SK-N-MC (cell line): ENCODE data around the gene C19orf73.
"Not testable (repeated sequence)": the region's sequence is repeated elsewhere in the genome, so short reads cannot be mapped to it uniquely, and the experiment has no call there.

Experiments
- EZH2 ChIP-seq: fragments of 200-600 bp; sonication (generic); IDR thresholded peaks from one replicate; pipeline ENCODE4 v1.6.1; 2017; ENCODE audit warnings: antibody characterized with exemption
- FOXP2 ChIP-seq: optimal IDR thresholded peaks from 2 replicates; pipeline ENCODE3; 2011; ENCODE audit warnings: mild to moderate bottlenecking, moderate library complexity; ENCODE audit not compliant: insufficient read depth; ENCODE audit errors: extremely low read length, control extremely low read depth
- POLR2AphosphoS5 ChIP-seq: IDR thresholded peaks from 2 replicates; pipeline ENCODE4 v1.6.1; 2012; ENCODE audit warnings: mild to moderate bottlenecking, low read depth, low read length, borderline replicate concordance

DNA sequence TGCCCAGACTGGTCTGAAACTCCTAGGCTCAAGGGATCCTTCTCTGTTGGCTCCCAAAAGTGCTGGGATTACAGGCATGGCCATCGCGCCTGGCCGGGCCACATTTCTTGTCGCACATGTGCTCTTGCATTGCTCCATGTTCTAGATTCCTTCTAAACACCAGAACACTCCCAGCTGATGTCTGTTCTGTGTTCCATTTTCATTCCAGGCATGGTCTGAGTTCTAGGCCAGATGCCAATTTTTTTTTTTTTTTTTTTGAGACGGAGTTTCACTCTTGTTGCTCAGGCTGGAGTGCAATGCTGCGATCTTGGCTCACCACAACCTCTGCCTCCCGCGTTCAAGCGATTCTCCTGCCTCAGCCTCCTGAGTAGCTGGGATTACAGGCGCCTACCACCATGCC is 2.9 kb upstream of the C19orf73 start:
- not testable (repeated sequence) for TF ChIP-seq EZH2, POLR2AphosphoS5, FOXP2
